Measurements from ENCODE around the gene LMOD3. TPM values are rescaled to one million over a fixed set of nuclear protein-coding genes. Genes with fewer than 3 reads are reported as not detected.
A peak's percentile ranks its signal among the peaks of the same experiment; 100 is the strongest.

The LMOD3 gene
- total and polyA plus RNA-seq, 2 donors (not counting 3 experiments of a cell fraction or from before 2014, with no cell fraction given): not detected

DNA sequence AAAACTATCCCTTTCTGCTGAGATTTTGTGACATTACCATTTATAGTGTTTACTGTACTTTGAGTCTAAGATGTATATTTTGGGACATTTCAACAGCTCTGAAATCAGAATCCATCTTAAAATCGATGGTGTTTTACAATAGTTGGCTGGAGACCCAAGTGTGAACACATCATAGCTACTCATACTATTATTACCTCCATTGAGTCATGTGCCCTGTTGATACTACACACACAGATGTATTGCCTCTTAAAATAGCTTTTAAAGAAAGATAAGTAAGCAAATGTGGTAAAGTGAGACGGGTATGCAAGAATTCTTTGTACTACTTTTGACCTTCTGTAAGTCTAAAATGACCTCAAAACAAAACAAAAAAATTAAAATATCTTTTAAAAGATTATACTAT lies 6.7 kb downstream of the LMOD3 start:
- no peak overlapping the region for H3K9ac ChIP-seq (replicated peaks; ENCODE audit: extremely low read depth, insufficient read depth, low read length)
- intact Hi-C loops (cut with micrococcal nuclease): no loop called here
- no TSS peak for BruUV-seq (replicated peaks)
- H4K20me1 ChIP-seq (replicated peaks; ENCODE audit: control insufficient read depth, extremely low read depth, insufficient read depth, low read length): no peaks in the 10 kb centered on the region
- H3K27ac ChIP-seq (ENCODE audit: insufficient read depth, low read depth, low read length): no peak overlapping the region
- no peak for FAIRE-seq
- H3K4me3 ChIP-seq (replicated peaks in 1 of 3; ENCODE audit: insufficient read depth in 1 of 3, low read depth in 1 of 3, low read length in 3 of 3): no peak overlapping the region
- TF ChIP-seq JUN (IDR thresholded peaks at IDR 0.05; ENCODE audit: borderline replicate concordance, insufficient read depth, insufficient read length, low read depth) (no peak), FOS (IDR thresholded peaks at IDR 0.05; ENCODE audit: borderline replicate concordance, insufficient read depth, low read length) (peak; percentile 49), GATA2 (IDR thresholded peaks at IDR 0.05; ENCODE audit: insufficient read depth, insufficient read length, low read depth, low read length) (no peak)
- TF ChIP-seq, protein P1, sequence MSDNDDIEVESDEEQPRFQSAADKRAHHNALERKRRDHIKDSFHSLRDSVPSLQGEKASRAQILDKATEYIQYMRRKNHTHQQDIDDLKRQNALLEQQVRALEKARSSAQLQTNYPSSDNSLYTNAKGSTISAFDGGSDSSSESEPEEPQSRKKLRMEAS (IDR thresholded peaks at IDR 0.05; ENCODE audit: insufficient read depth, insufficient read length): no peak
- TF ChIP-seq, protein P2, sequence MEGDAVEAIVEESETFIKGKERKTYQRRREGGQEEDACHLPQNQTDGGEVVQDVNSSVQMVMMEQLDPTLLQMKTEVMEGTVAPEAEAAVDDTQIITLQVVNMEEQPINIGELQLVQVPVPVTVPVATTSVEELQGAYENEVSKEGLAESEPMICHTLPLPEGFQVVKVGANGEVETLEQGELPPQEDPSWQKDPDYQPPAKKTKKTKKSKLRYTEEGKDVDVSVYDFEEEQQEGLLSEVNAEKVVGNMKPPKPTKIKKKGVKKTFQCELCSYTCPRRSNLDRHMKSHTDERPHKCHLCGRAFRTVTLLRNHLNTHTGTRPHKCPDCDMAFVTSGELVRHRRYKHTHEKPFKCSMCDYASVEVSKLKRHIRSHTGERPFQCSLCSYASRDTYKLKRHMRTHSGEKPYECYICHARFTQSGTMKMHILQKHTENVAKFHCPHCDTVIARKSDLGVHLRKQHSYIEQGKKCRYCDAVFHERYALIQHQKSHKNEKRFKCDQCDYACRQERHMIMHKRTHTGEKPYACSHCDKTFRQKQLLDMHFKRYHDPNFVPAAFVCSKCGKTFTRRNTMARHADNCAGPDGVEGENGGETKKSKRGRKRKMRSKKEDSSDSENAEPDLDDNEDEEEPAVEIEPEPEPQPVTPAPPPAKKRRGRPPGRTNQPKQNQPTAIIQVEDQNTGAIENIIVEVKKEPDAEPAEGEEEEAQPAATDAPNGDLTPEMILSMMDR (IDR thresholded peaks at IDR 0.05; ENCODE audit: extremely low read depth in 1 of 2, insufficient read depth in 1 of 2, low read depth in 1 of 2, low read length in 2 of 2): no peak
- DNase-seq (ENCODE audit: low read depth, low spot score): peak; percentile 25
- ChIA-PET CTCF (interaction anchor here (0.6 to 1.5 kb wide), 5 partner anchors 10 to 324 kb away, joined by 3 to 7 read pairs (median 3); no protein-coding TSS in a partner anchor), POLR2A (interaction anchor here (1.5 kb wide), 1 partner anchor 32 kb away, joined by 3 read pairs; the partner anchor contains the start of gene ARL6IP5)
- H3K4me1 ChIP-seq (ENCODE audit: control insufficient read depth, extremely low read depth, insufficient read depth, low read length): no peaks in the 10 kb centered on the region
- no peaks in the 10 kb centered on the region for H3K79me2 ChIP-seq (ENCODE audit: control insufficient read depth, insufficient read depth, low read length)
- H3K9me1 ChIP-seq (replicated peaks; ENCODE audit: control insufficient read depth, extremely low read depth, insufficient read depth, low read length): no peaks in the 10 kb centered on the region
- dilution Hi-C loops (cut with MboI; ENCODE audit: extremely low pct_ligation_motif_present, low sequenced_read_pairs): no loop called here
- no peaks in the 10 kb centered on the region for H3K9me3 ChIP-seq (replicated peaks; ENCODE audit: control insufficient read depth, insufficient read depth, low read length)
- H2AFZ ChIP-seq (ENCODE audit: low read depth, low read length): no peak overlapping the region
- no peak overlapping the region for H3K4me2 ChIP-seq (ENCODE audit: insufficient read depth, low read length)
- H3K36me3 ChIP-seq (ENCODE audit: control insufficient read depth in 2 of 2, extremely low read depth in 1 of 2, insufficient read depth in 2 of 2, low read length in 2 of 2): no peaks in the 10 kb centered on the region
- no peaks in the 10 kb centered on the region for H3K27me3 ChIP-seq (ENCODE audit: control insufficient read depth in 2 of 2, insufficient read depth in 2 of 2, low read length in 2 of 2)

Measured in endothelial cell of umbilical vein (primary cell).